RWPE1 (cell line): ENCODE data around the gene RYR1.
"Not testable (repeated sequence)": the region's sequence is repeated elsewhere in the genome, so short reads cannot be mapped to it uniquely, and the experiment has no call there.

Source experiments
- CTCF ChIA-PET: fragments of 350-600 bp; sonication (Branson Sonifier 250); formaldehyde crosslinking; extraction: SDS; loops from one replicate; lab custom pipeline; 2021; lab: Yijun Ruan, JAX
- POLR2A ChIA-PET: fragments of 400-600 bp; formaldehyde crosslinking; extraction: SDS; loops from one replicate; lab custom pipeline; 2020; ENCODE audit warnings: antibody characterized with exemption; ENCODE audit not compliant: low non-redundant PET; lab: Yijun Ruan, JAX
- DNase-seq: peaks from one replicate; pipeline ENCODE4 v3.0.0; 2012; ENCODE audit warnings: low spot score
- H3K27ac ChIP-seq: fragments of 450-650 bp; 2 replicates; pipeline ENCODE4 v1.5.1; 2017
- TF ChIP-seq, protein P1 (sequence below): fragments of 450-650 bp; conservative IDR thresholded peaks from 2 replicates; pipeline ENCODE4 v1.5.1; 2017; ENCODE audit warnings: low read depth, mild to moderate bottlenecking

Gene RYR1

DNA sequence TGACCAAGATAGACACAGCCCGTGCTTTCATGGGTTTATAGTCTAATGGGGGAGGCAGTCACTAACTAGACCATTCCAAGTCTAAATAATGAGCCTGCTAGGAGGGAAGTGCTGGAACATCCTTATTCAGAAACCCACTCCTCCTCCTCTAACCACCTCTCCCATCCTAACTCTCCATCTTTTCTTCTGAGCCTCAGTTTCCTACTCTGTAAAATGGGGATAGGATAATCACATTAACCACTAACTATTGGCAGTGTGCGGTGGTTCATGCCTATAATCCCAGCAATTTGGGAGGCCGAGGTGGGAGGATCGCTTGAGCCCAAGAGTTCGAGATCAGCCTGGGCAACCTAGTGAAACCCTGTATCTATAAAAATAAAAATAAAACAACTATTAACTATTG is 115.6 kb downstream of the RYR1 start:
- no peak overlapping the region for H3K27ac ChIP-seq
- DNase-seq, result no peak
- ChIA-PET POLR2A (no interaction called here), CTCF (no interaction called here)
- TF ChIP-seq, protein P1, sequence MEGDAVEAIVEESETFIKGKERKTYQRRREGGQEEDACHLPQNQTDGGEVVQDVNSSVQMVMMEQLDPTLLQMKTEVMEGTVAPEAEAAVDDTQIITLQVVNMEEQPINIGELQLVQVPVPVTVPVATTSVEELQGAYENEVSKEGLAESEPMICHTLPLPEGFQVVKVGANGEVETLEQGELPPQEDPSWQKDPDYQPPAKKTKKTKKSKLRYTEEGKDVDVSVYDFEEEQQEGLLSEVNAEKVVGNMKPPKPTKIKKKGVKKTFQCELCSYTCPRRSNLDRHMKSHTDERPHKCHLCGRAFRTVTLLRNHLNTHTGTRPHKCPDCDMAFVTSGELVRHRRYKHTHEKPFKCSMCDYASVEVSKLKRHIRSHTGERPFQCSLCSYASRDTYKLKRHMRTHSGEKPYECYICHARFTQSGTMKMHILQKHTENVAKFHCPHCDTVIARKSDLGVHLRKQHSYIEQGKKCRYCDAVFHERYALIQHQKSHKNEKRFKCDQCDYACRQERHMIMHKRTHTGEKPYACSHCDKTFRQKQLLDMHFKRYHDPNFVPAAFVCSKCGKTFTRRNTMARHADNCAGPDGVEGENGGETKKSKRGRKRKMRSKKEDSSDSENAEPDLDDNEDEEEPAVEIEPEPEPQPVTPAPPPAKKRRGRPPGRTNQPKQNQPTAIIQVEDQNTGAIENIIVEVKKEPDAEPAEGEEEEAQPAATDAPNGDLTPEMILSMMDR, result no peak

DNA sequence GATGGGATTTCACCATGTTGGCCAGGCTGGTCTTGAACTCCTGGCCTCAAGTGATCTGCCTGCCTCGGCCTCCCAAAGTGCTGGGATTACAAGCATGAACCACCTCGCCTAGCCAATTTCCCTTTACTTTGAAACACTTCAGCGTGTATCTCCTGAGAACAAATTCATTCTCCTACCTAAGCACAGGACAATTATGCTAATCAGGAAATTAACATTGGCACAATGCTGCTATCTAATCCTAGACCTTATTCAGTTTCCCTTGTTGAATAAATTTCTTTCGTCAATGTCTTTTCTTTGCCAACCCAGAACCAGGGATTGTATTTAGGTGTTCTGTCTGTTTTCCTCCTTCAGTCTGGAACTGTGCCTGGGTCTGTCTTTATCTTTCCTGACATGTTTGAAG is 116.5 kb downstream of the RYR1 start:
- no peak for DNase-seq
- TF ChIP-seq, protein P1, result no peak
- CTCF ChIA-PET, result no interaction called here
- no peak overlapping the region for H3K27ac ChIP-seq
- POLR2A ChIA-PET, result interaction anchor here (0.7 kb wide), 1 partner anchor 140 kb away, joined by 3 read pairs; no protein-coding TSS in a partner anchor

DNA sequence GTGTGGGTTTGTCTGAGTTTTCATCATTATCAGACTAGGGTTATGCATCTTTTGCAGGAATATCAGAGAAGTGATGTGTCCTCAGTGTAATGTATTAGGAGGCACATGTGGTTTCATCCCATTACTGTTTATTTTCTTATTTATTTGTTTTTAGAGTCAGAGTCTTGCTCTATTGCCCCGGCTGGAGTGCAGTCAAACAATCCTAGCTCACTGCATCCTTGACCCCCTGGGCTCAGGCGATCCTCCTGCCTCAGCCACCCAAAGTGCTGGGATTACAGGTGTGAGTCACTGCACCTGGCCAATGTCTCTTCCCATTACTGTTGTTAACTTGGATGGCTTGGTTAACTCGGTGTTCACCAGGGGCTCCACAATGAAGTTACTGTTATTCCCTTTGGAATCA is 116.9 kb downstream of the RYR1 start:
- ChIA-PET CTCF (interaction anchor here (0.6 kb wide), 1 partner anchor 18 kb away, joined by 4 read pairs; no protein-coding TSS in a partner anchor), POLR2A (no interaction called here)
- no peak for DNase-seq
- TF ChIP-seq, protein P1, result no peak
- no peak overlapping the region for H3K27ac ChIP-seq

GRCh38 chr19:38551450-38551813 is 117.9 kb downstream of the RYR1 start:
- DNase-seq, result no peak
- TF ChIP-seq, protein P1, result no peak
- no peak overlapping the region for H3K27ac ChIP-seq
- ChIA-PET POLR2A (no interaction called here), CTCF (no interaction called here)

GRCh38 chr19:38553239-38553638 is 119.7 kb downstream of the RYR1 start:
- DNase-seq, POLR2A ChIA-PET, H3K27ac ChIP-seq: not testable (repeated sequence)
- CTCF ChIA-PET, result interaction anchor here (0.6 kb wide), 1 partner anchor 21 kb away, joined by 4 read pairs; no protein-coding TSS in a partner anchor

- no peak overlapping the region for H3K27ac ChIP-seq
- POLR2A ChIA-PET, result no interaction called here
- CTCF ChIA-PET, result no interaction called here
- DNase-seq, result no peak
- TF ChIP-seq, protein P1, result no peak
Measured at GRCh38 chr19:38554676-38555141, 121.2 kb downstream of the RYR1 start.

GRCh38 chr19:38555200-38555599 is 121.7 kb downstream of the RYR1 start:
- no peak for DNase-seq
- ChIA-PET POLR2A (no interaction called here), CTCF (interaction anchor here (0.7 kb wide), 1 partner anchor 79 kb away, joined by 3 read pairs; no protein-coding TSS in a partner anchor)
- H3K27ac ChIP-seq, result no peak overlapping the region
- TF ChIP-seq, protein P1, result no peak
